Fibroblast of the aortic adventitia (primary cell): ENCODE measurements around the gene SCRT2. TPM values are rescaled to one million over a fixed set of nuclear protein-coding genes. Genes with fewer than 3 reads are reported as not detected.

Source experiments
- DNase-seq: peaks from one replicate; pipeline ENCODE4 v3.0.0-alpha.2; 2010; ENCODE audit warnings: low read depth
- H3K4me3 ChIP-seq: 2 replicates; pipeline ENCODE4 v1.5.1; 2011; ENCODE audit warnings: low read depth, mild to moderate bottlenecking, control low read depth, low read length, moderate library complexity
- total RNA-seq: library from RNA; depleted of rRNA; stranded (reverse); fragments of >200 nt; gene quantifications from 2 replicates; pipeline ENCODE4 v1.2.3, GENCODE V29; 2012; ENCODE audit warnings: low replicate concordance
- TF ChIP-seq, protein P1 (sequence below): IDR thresholded peaks from 2 replicates; pipeline ENCODE4 v1.5.1; 2011; ENCODE audit warnings: mild to moderate bottlenecking, low read length, control low read depth, inconsistent platforms; ENCODE audit not compliant: insufficient read depth

The SCRT2 gene
- total RNA-seq, 1 donor: not detected

GRCh38 chr20:701401-702129 is 26.0 kb upstream of the SCRT2 start:
- TF ChIP-seq, protein P1, sequence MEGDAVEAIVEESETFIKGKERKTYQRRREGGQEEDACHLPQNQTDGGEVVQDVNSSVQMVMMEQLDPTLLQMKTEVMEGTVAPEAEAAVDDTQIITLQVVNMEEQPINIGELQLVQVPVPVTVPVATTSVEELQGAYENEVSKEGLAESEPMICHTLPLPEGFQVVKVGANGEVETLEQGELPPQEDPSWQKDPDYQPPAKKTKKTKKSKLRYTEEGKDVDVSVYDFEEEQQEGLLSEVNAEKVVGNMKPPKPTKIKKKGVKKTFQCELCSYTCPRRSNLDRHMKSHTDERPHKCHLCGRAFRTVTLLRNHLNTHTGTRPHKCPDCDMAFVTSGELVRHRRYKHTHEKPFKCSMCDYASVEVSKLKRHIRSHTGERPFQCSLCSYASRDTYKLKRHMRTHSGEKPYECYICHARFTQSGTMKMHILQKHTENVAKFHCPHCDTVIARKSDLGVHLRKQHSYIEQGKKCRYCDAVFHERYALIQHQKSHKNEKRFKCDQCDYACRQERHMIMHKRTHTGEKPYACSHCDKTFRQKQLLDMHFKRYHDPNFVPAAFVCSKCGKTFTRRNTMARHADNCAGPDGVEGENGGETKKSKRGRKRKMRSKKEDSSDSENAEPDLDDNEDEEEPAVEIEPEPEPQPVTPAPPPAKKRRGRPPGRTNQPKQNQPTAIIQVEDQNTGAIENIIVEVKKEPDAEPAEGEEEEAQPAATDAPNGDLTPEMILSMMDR: no peak
- no peak for DNase-seq

GRCh38 chr20:699811-700338 is 24.3 kb upstream of the SCRT2 start:
- DNase-seq: no peak
- H3K4me3 ChIP-seq: no peak overlapping the region
- TF ChIP-seq, protein P1: no peak

More at GRCh38 chr20:701401-702129, 26.0 kb upstream of the SCRT2 start:
- no peak overlapping the region for H3K4me3 ChIP-seq

- DNase-seq: no peak
These were observed 23.7 kb upstream of the SCRT2 start for GRCh38 chr20:699342-699741.

GRCh38 chr20:698276-698675 is 22.7 kb upstream of the SCRT2 start:
- TF ChIP-seq, protein P1: no peak
- H3K4me3 ChIP-seq: no peak overlapping the region
- DNase-seq: no peak

More at GRCh38 chr20:699342-699741, 23.7 kb upstream of the SCRT2 start:
- TF ChIP-seq, protein P1: no peak
- H3K4me3 ChIP-seq: no peak overlapping the region

DNA sequence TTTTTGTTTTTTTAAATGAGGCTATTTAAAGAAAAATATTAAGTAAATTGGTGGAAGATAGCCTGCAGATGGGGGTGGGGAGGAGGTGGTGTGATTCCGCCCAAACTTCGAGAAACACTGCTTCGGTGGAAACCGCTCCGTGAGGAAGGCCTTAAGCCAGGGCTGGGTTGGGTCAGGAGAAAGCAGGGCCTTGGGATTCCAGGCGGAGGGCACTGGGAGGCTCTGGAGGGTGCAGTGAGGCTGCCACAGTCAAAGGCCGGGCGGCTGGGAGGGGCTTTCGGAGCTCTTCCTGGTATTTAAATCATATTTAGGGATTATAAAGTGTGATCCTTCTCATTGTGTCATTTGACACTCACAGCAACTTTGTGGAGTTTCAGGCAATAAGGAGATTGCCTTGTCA is 22.2 kb upstream of the SCRT2 start:
- TF ChIP-seq, protein P1: no peak
- H3K4me3 ChIP-seq: no peak overlapping the region
- DNase-seq: no peak

GRCh38 chr20:695165-695866 is 19.7 kb upstream of the SCRT2 start:
- TF ChIP-seq, protein P1: no peak
- no peak overlapping the region for H3K4me3 ChIP-seq
- no peak for DNase-seq
